ENCODE measurements around the gene ID4.

The ID4 gene

DNA sequence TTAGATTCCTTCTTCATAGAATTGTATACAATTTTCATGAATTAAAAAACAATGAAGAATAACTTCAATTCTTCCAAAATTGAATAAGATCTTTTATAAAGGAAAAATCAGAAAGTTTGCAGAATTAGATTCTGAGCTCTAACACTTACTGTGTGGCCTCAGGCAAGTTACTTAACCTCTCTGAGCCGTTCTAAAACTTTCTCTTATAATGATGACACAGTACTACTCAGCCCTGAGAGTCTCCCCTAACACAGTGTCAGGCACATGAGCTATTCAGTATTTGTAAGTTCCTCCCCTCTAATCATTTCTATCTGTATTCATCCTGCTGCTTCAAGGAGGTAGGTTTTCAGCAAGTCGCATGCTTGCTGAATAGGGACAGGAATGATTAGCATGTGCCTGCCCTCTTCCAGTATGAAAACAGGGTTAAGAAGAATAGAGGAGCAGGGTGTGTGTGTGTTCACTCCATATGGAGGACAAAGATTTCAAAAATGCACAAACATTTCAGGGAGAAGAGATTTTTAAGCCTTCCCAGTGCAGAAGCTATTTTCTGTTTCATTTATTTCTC lies 11.4 kb downstream of the ID4 start:
- TF ChIP-seq TCF12 (IDR thresholded peaks at IDR 0.05; ENCODE audit: low read depth): no peak
- TF ChIP-seq NFIC (IDR thresholded peaks at IDR 0.05): no peak
- no peak for TF ChIP-seq FOXM1 (IDR thresholded peaks at IDR 0.05; ENCODE audit: borderline replicate concordance, low read depth)

DNA sequence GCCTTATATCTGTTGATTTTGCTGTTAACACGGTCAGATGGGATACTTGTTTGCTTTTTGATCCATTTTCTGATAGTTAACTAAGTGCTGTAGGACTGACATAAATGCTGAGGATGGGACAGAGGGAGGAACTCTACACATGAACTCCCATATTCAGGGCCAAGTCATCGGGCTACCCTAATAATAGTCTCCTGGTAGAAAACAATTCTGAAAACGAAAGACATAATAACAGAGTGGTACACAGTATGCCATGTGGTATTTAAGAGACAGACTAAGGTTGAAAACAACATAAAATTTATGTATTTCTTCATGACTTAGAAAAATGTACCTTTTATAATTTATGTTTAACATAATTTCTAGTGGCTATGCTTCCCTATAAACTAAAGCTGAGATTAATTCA lies 12.0 kb downstream of the ID4 start:
- TF ChIP-seq NFIC (IDR thresholded peaks at IDR 0.05) (no peak), FOXM1 (IDR thresholded peaks at IDR 0.05; ENCODE audit: borderline replicate concordance, low read depth) (no peak), YY1 (IDR thresholded peaks at IDR 0.05; ENCODE audit: low read depth) (no peak), CEBPB (IDR thresholded peaks at IDR 0.05) (no peak), EGR1 (IDR thresholded peaks at IDR 0.05) (no peak), TCF12 (IDR thresholded peaks at IDR 0.05; ENCODE audit: low read depth) (no peak), EP300 (IDR thresholded peaks at IDR 0.05; ENCODE audit: borderline replicate concordance) (no peak)
- TF ChIP-seq, protein P1, sequence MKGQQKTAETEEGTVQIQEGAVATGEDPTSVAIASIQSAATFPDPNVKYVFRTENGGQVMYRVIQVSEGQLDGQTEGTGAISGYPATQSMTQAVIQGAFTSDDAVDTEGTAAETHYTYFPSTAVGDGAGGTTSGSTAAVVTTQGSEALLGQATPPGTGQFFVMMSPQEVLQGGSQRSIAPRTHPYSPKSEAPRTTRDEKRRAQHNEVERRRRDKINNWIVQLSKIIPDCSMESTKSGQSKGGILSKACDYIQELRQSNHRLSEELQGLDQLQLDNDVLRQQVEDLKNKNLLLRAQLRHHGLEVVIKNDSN (IDR thresholded peaks at IDR 0.05): no peak

DNA sequence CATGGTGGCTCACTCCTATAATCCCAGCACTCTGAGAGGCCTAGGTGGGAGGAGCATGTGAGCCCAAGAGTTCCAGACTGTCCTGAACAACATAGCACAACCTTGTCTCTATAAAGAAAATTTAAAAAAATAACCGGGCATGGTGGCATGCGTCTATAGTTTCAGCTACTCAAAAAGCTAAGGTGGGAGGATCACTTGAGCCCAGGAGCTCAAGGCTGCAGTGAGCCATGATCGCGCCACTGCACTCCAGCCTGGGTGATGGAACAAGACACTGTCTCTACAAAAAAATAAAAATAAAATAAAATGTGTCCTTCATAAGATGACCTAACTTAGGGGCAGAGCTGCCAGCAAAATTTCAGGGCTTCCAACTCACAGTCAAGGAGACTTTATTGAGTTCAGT lies 12.6 kb downstream of the ID4 start:
- TF ChIP-seq, protein P2, sequence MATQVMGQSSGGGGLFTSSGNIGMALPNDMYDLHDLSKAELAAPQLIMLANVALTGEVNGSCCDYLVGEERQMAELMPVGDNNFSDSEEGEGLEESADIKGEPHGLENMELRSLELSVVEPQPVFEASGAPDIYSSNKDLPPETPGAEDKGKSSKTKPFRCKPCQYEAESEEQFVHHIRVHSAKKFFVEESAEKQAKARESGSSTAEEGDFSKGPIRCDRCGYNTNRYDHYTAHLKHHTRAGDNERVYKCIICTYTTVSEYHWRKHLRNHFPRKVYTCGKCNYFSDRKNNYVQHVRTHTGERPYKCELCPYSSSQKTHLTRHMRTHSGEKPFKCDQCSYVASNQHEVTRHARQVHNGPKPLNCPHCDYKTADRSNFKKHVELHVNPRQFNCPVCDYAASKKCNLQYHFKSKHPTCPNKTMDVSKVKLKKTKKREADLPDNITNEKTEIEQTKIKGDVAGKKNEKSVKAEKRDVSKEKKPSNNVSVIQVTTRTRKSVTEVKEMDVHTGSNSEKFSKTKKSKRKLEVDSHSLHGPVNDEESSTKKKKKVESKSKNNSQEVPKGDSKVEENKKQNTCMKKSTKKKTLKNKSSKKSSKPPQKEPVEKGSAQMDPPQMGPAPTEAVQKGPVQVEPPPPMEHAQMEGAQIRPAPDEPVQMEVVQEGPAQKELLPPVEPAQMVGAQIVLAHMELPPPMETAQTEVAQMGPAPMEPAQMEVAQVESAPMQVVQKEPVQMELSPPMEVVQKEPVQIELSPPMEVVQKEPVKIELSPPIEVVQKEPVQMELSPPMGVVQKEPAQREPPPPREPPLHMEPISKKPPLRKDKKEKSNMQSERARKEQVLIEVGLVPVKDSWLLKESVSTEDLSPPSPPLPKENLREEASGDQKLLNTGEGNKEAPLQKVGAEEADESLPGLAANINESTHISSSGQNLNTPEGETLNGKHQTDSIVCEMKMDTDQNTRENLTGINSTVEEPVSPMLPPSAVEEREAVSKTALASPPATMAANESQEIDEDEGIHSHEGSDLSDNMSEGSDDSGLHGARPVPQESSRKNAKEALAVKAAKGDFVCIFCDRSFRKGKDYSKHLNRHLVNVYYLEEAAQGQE (IDR thresholded peaks at IDR 0.05; ENCODE audit: low read depth): no peak
- TF ChIP-seq, protein P3, sequence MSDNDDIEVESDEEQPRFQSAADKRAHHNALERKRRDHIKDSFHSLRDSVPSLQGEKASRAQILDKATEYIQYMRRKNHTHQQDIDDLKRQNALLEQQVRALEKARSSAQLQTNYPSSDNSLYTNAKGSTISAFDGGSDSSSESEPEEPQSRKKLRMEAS (IDR thresholded peaks at IDR 0.05): no peak
- TF ChIP-seq CREB1 (IDR thresholded peaks at IDR 0.05; ENCODE audit: low read depth) (no peak), EP300 (IDR thresholded peaks at IDR 0.05; ENCODE audit: borderline replicate concordance) (no peak), CEBPB (IDR thresholded peaks at IDR 0.05) (no peak), TAF1 (IDR thresholded peaks at IDR 0.05; ENCODE audit: low read depth) (no peak), YY1 (IDR thresholded peaks at IDR 0.05; ENCODE audit: low read depth) (no peak), ZBTB7A (IDR thresholded peaks at IDR 0.05; ENCODE audit: low read depth) (no peak)
- TF ChIP-seq, protein P1 (IDR thresholded peaks at IDR 0.05): no peak

DNA sequence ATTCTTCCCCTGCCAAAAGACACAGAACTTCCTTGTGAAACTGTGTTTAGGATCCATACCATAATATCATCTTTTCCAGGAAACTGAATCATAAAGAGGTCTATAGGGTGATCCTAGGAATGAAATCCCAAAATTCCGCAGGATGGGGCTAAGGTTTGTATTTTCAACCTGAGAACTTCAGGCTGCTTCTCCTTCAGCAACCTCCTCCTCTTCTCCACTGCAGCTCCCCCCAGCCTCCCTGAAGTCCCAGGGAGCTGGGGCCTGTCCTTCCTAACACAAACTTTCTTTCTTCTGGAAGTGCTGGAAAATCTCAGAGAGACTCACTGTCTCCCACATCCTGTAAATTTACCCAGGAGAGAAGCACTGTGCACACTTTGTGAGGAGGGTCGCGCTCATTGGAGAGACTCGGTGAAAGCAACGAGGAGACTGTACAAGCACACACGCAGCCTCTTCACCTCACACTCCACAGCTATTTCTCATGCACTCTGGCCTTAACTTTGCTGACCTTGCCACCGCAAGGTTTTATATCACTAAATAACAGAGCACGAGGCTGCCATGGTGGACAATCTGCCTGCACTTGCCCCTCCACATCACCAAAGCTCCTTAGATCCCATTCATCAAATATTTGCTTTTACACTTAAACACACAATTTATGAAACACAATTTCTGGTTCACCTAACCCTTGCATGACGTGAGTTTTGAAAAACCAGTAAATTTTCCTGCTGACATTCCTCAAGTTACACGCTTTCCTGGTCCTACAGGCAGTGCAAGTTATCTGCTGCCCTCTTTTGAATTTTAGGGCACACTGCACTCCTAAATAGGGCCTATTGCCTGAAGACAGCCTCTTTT lies 14.3 kb downstream of the ID4 start:
- TF ChIP-seq RAD21 (IDR thresholded peaks at IDR 0.05; ENCODE audit: low read depth) (peak; percentile 96), TEAD4 (IDR thresholded peaks at IDR 0.05) (no peak)

DNA sequence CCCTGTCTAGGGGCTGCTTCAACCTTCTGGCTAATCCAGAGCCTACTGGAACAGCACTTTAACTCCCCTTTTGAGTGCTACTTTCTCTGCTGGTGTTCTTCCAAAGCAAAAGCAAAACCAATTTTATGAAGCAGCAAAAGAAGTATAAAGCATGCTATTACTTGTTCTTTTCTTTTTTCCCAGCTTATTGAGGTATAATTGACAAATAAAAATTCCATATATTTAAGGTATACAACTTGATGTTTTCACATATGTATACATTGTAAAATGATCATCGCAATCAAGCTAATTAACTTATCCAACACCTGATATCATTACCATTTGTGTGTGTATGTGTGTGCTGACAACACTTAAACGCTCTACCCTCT lies 14.9 kb downstream of the ID4 start:
- TF ChIP-seq NFIC (IDR thresholded peaks at IDR 0.05) (no peak), CREB1 (IDR thresholded peaks at IDR 0.05; ENCODE audit: low read depth) (no peak), TAF1 (IDR thresholded peaks at IDR 0.05; ENCODE audit: low read depth) (no peak), TCF12 (IDR thresholded peaks at IDR 0.05; ENCODE audit: low read depth) (no peak)
- TF ChIP-seq, protein P2 (IDR thresholded peaks at IDR 0.05; ENCODE audit: low read depth): no peak

DNA sequence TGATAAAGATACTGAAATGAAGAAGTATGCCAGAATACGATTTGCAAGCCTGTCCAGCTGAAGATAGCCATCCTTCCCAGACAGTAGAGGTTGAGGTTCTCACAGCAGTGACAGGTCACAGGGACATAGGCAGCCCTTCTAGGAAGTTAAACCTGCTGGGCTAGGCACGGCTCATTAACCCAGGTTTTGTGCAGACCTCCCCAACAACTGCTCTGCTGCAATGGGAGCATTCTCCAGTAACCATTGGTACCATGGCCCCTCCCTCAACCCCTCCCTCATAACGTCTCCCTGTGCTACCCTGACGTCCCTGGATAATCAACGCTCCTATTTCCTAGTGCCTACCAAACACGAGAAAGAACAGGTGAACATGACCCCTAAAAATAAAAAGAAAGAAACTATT lies 15.8 kb downstream of the ID4 start:
- TF ChIP-seq YY1 (IDR thresholded peaks at IDR 0.05; ENCODE audit: low read depth): no peak
- TF ChIP-seq, protein P3 (IDR thresholded peaks at IDR 0.05): no peak
- TF ChIP-seq ZBTB7A (IDR thresholded peaks at IDR 0.05; ENCODE audit: low read depth): no peak
- TF ChIP-seq, protein P1 (IDR thresholded peaks at IDR 0.05): no peak
- no peak for TF ChIP-seq TEAD4 (IDR thresholded peaks at IDR 0.05)
- TF ChIP-seq TAF1 (IDR thresholded peaks at IDR 0.05; ENCODE audit: low read depth): no peak
- no peak for TF ChIP-seq CREB1 (IDR thresholded peaks at IDR 0.05; ENCODE audit: low read depth)
- TF ChIP-seq TCF12 (IDR thresholded peaks at IDR 0.05; ENCODE audit: low read depth): no peak
- TF ChIP-seq, protein P2 (IDR thresholded peaks at IDR 0.05; ENCODE audit: low read depth): no peak
- no peak for TF ChIP-seq EP300 (IDR thresholded peaks at IDR 0.05; ENCODE audit: borderline replicate concordance)
- no peak for TF ChIP-seq FOXM1 (IDR thresholded peaks at IDR 0.05; ENCODE audit: borderline replicate concordance, low read depth)
- TF ChIP-seq CEBPB (IDR thresholded peaks at IDR 0.05): no peak
- TF ChIP-seq RAD21 (IDR thresholded peaks at IDR 0.05; ENCODE audit: low read depth): no peak
- no peak for TF ChIP-seq NFIC (IDR thresholded peaks at IDR 0.05)
- no peak for TF ChIP-seq EGR1 (IDR thresholded peaks at IDR 0.05)

Measured in Ishikawa (cell line).